Measurements from ENCODE around the gene ATP6V1A.
A peak's percentile ranks its signal among the peaks of the same experiment; 100 is the strongest.

ATP6V1A gene

DNA sequence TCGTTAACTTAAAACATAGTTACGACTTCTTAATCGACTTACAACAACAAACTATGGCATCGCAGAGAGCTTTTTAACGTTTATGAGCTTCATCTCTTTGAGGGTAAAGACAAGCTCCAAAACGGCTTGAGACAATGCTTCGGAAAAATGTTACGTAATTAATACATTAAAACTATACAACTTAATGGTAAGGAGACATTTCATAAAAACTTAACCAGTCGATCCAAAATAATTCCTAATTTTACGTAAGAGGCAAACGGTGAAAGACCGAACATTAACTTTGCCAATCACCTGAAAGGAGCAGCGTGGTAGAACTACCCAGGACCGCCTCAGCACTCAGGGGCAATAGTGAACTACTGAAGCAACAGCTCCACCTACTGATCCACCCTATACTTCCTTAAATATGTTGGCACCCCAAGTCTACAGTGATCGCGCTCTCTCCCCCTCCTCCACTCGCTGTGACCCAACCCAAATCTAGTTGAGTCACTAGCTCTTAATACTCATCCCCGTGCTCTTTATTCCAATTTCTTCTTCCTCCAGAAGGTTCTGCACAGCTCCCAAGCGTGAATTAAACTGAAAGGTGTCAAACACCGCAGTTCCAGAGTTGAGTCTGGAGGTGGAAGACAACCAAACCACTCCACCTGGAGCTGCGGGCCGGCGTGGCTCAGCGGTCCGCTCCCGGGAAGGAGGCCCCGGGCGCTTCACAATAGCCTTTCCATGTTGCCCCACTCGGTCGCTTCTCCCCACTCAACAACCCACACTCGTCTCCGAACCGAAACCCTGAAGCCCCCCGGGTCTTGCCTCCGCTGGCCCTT, 1.7 kb upstream of the ATP6V1A start:
- peak; percentile 67 for DNase-seq (ENCODE audit: low read depth)
- TF ChIP-seq, protein P1, sequence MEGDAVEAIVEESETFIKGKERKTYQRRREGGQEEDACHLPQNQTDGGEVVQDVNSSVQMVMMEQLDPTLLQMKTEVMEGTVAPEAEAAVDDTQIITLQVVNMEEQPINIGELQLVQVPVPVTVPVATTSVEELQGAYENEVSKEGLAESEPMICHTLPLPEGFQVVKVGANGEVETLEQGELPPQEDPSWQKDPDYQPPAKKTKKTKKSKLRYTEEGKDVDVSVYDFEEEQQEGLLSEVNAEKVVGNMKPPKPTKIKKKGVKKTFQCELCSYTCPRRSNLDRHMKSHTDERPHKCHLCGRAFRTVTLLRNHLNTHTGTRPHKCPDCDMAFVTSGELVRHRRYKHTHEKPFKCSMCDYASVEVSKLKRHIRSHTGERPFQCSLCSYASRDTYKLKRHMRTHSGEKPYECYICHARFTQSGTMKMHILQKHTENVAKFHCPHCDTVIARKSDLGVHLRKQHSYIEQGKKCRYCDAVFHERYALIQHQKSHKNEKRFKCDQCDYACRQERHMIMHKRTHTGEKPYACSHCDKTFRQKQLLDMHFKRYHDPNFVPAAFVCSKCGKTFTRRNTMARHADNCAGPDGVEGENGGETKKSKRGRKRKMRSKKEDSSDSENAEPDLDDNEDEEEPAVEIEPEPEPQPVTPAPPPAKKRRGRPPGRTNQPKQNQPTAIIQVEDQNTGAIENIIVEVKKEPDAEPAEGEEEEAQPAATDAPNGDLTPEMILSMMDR (IDR thresholded peaks at IDR 0.05; ENCODE audit: control insufficient read depth, extremely low read depth, insufficient read depth), result peak; percentile 74
- H3K4me3 ChIP-seq (ENCODE audit: low read depth, low read length), result peak overlapping the region; percentile 69

DNA sequence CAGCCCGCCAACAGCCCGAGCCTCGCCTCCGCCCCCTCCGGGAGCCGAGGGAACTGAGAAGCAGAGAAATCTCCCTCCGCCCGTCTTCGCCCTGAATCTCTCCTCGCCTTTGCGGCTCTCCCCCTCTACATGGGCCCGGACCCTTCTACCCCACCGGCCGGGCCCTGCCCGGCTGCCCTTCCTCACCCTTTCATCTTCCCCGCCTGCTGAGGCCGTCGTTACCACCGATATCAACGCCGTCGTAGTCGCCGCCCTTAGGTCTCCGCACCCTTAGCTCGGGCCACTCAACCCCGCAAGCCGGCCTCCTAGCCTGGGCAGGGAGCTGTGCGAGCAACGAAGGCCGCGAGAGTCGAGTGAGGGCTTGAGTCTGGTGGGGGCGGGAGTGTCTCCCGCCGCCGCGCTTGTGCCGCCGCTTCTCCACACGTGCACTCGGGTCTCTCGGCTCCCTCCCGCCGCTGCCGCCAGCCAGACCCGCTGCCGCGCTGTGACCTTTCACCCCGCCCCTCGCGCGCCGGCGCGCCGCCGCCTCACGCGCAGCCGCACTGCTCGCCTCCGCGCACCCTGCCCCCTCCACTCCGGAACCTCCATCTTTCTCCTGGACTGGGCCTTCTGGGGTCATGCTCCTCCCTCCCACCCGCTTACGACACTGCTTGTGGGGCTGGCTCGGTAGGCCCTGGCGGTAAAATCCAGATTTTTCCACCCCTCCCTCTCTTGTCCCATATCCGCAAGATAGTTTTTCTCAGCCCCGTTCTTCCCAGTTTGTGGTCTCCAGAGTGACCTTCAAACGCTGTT, 883 bp upstream of the ATP6V1A start, which contains the start of gene NAA50:
Gene NAA50, minus strand, starts transcription at position 494 of the 792 bp plus-strand sequence. Its CDS starts 300 bp downstream, at position 194.
- DNase-seq (ENCODE audit: low read depth), result peak; percentile 67
- TF ChIP-seq, protein P1 (IDR thresholded peaks at IDR 0.05; ENCODE audit: control insufficient read depth, extremely low read depth, insufficient read depth), result no peak
- peak within 1 kb of the TSS; percentile 69 for H3K4me3 ChIP-seq (ENCODE audit: low read depth, low read length)

DNA sequence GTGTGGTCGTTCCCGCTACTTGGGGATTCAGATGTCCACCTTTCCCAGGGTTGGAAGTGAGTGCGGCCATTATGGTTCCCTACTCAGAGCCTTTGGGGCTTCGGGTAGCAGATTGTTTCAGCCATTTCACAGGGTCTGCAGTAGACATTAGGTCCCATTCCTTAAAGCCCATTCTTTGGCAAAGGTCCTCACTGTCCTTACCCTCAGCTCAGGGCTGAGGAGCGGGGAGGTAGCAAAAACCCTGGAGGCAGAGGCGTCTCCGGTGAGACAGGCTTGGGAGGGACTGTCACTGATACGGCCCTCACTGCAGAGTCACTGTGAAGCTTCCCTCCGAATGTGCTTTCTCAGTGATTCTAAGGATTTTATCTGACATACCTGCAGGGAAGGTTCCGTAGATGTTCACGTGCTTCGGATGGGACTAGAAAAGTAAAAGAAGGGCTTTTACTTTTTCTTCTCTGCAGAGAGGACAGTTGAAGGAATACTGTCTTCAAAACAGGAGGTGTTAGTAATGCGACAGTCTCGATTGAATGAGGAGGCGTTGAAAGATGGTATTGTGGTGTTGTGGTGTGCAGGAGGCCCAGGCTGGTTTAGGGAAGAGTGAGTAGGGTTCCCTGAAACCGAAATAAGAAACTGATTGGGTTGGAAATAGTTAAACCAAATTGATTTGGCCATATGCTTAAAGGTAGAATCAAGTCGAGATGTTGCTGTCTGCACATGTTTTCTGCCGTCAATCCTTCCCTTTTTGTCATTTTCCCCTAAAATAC, 630 bp downstream of the ATP6V1A start:
- no peak for DNase-seq (ENCODE audit: low read depth)
- H3K4me3 ChIP-seq (ENCODE audit: low read depth, low read length), result peak overlapping the region; percentile 69
- TF ChIP-seq, protein P1 (IDR thresholded peaks at IDR 0.05; ENCODE audit: control insufficient read depth, extremely low read depth, insufficient read depth), result no peak

DNA sequence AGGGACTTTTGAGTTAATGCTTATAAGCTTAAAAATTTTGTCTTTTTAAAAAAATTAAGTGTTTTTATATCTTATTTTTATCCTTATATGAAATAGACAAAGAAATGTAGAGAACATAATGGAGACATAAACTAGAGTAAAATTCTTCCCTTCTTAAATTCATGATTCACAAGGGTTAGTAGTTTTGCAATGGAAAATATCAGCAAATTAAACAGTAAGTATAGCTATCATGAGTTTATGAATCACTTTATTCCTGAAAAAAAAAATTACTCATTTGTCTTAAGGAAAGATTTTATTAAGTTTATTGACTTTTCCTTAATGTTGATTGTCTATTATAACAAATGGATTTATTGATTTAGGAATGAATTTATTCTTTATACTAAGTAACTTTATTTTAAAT, 4.3 kb downstream of the ATP6V1A start:
- TF ChIP-seq, protein P1 (IDR thresholded peaks at IDR 0.05; ENCODE audit: control insufficient read depth, extremely low read depth, insufficient read depth), result no peak
- H3K4me3 ChIP-seq (ENCODE audit: low read depth, low read length), result no peak overlapping the region
- no peak for DNase-seq (ENCODE audit: low read depth)

DNA sequence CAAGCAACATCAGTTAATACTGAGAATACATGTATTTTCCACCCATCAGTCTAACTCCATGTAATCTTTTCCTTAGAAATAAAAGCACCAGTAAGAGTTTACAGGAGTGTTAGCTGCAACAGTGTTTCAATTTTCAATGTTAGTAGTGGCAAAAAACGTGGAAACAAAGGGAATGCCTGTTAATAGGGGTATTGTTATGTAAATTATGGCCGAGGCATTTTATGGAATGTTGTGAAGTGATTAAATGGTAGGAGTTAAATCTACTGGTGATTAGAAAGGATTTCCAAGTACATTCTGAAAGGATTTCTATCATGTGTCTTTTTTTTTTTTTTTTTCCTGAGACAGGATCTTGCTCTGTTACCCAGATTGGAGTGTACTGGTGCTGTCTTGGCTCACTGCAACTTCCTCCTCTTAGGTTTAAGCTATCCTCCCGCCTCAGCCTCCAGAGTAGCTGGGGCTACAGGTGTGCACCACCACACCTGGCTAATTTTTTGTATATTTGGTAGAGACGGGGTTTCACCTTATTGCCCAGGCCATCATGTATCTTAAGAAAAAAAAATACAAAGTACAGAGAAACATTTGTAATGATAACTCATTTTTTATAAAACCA, 6.6 kb downstream of the ATP6V1A start:
- no peak for DNase-seq (ENCODE audit: low read depth)
- no peak overlapping the region for H3K4me3 ChIP-seq (ENCODE audit: low read depth, low read length)
- TF ChIP-seq, protein P1 (IDR thresholded peaks at IDR 0.05; ENCODE audit: control insufficient read depth, extremely low read depth, insufficient read depth), result no peak

DNA sequence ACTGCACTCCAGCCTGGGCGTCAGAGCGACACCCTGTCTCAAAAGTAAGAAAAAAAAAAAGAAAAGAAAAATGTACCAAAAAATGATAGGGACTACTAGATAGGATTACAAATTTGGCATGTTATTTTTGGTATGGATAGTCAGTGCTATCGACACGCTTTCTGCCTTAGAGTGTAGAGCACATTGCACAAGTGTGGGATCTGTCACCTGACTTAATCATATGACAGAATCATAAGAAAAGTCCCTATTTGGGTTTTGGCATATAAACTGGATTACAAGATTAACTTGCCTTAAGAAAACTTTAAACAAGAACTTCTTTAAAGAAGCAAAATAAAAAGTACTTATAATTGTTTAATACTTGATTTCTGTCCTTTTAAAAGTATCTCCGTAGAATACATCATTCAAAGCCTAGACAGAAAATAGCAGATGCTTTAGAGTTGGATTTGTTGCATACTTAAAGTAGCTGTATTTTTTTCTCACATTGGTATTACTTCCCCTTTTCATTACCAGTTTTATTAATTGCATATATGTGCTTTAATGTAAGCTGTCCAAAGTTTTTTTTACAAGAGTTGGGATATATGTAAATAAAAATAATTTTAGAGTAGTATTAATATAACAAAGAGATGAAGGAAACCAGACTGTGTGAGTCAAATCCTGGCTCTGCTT, 7.8 kb downstream of the ATP6V1A start:
- no peak for DNase-seq (ENCODE audit: low read depth)
- TF ChIP-seq, protein P1 (IDR thresholded peaks at IDR 0.05; ENCODE audit: control insufficient read depth, extremely low read depth, insufficient read depth), result no peak
- no peak overlapping the region for H3K4me3 ChIP-seq (ENCODE audit: low read depth, low read length)
